Measurements from ENCODE around the gene YY1. TPM values are rescaled to one million over a fixed set of nuclear protein-coding genes. Genes with fewer than 3 reads are reported as not detected.
"Not testable (repeated sequence)": the region's sequence is repeated elsewhere in the genome, so short reads cannot be mapped to it uniquely, and the experiment has no call there.

YY1 gene
- total RNA-seq, 1 donor from 2014 or later, result 64.3 TPM

- no peak for DNase-seq (ENCODE audit: low read depth)
Measured at GRCh38 chr14:100283984-100284881, 45.3 kb downstream of the YY1 start.

GRCh38 chr14:100285021-100285912 is 46.3 kb downstream of the YY1 start:
- no peak for DNase-seq (ENCODE audit: low read depth)

DNA sequence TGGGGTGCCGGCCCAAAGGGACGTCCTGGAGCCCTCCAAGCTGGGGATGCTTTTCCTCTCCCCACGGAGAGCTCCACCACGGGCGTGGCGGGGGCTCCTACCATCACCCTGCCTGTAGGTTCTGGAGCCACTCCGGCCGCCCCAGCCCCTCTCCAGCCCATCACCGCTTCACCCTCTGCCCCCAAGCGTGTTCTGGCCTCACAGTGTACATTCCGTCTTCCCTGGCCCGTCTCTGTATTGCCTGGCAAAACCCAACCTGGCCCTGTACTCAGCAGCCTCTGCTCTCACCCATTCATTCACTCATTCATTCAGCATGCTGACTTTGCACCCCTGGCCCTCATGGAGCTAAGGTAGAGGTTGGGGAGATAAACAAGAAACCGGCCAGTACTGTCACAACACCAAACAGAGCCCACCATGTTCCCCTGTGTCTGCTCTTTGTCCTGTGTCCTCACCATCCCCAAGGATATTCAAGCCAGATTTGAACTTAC is 47.0 kb downstream of the YY1 start:
- no peak for DNase-seq (ENCODE audit: low read depth)

DNA sequence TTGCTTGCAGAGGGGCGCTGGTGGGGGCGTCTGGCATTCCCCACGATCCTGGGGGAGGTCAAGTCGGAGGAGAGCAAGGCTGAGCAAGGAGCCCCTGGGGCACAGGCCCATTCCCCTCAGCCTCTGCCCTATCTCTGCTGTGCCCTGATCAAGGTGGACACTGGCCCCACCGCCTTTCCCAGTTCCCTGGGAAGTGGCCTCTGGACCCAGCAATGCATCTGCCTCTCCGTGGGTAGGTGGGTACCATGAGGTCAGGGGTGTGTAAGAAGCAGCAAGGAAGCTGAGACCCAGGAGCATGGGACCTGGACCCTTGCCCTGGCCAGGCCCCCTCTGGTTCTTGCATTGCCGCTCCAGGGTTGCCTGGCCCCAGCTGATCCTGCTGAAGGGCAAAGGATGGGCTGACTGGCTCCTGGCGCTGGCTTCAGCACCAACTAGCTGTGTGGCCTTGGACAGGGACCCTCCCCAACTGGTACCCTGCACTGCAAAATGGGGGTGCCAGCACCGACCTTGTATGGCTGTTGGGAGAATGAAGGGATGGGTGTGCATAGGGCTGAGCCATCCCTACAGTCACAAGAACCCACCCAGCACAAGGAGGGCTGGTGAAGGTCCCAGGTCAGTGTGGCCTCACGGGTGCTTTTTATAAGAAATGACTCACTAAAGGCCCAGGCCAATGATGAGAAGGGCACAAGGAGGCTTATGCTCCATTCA is 47.7 kb downstream of the YY1 start:
- DNase-seq (ENCODE audit: low read depth), result no peak

GRCh38 chr14:100287202-100287997 is 48.5 kb downstream of the YY1 start:
- no peak for DNase-seq (ENCODE audit: low read depth)

DNA sequence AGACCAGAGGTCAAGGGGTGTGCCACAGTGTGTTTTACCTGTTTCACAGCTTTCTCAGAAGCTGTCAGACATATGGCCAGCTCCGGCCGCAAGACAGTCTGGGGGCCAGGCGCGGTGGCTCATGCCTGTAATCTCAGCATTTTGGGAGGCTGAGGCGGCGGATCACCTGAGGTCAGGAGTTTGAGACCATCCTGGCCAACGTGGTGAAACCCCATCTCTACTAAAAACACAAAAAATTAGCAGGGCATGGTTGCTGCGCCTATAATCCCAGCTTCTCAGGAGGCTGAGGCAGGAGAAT is 49.0 kb downstream of the YY1 start:
- not testable (repeated sequence) for DNase-seq (ENCODE audit: low read depth)

GRCh38 chr14:100288382-100289185 is 49.6 kb downstream of the YY1 start:
- DNase-seq (ENCODE audit: low read depth), result no peak

DNA sequence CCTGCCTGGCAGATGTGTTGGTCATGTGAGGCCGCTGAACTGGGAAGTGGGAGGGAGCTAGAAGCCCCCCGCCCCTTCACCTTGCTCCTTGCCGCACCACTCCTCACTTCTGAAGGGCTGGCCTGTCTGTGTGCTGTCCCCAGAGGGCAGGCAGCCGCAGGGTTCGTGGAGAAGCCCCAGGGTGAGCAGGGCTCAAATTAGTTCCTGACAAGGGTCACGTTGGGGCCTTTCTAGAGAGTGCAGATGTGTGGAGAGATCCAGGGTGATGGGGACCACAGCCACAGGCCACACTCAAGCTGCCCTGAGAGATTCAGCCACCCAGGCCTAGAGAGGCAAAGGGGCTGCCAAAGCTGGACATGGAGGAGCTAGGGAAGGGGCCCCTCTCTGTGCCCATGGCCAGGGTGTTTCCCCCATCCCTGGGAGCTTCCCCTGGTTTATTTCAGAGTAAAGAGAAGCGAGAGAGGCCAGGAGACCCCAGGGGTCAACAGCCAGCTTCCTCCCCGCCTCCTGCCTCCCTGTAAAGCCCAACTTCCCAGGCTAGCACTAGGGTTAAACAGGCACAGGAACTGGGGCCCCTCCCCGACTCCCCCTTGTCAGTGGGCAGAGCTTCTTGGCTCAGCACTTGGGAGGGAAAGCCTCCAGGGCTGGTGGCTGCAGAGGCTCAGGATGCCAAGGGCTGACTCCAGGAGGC is 51.1 kb downstream of the YY1 start:
- no peak for DNase-seq (ENCODE audit: low read depth)

DNA sequence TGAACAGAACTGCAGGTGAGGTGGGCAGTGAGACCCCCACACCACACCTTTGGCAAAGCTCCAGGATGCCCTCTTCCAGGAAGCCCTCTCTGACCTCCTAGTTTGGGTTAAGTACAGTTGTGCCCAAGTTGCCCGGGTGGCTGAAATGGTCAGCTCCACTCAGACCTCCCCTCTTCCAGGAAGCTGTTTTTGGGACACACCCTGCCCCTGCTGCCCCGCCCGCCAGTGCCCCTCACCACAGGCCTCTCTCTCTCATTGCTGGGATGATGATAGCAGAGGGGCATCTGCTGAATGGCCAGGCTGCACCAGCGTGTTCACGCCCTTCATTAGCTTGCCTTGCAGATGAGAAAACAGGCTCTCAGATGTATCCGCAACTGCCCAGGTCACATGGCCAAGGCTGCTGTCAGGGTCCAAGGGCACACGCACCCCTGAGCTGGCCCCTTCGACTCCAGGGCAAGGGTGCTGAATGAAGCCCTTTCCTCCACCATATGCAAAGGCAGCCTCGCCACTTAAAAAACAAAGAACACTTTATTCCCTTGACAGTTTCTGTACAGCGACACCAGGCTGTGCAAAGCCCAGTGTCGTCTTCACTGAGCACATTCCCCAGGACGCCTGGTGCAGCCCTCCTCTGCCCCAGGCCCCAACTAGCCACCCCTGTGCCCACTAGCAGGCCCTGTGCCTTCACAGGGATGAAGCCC is 51.8 kb downstream of the YY1 start:
- no peak for DNase-seq (ENCODE audit: low read depth)

- DNase-seq (ENCODE audit: low read depth), result no peak
Measured at GRCh38 chr14:100291305-100292075, 52.5 kb downstream of the YY1 start.

GRCh38 chr14:100292301-100292775 is 53.4 kb downstream of the YY1 start:
- DNase-seq (ENCODE audit: low read depth), result no peak

DNA sequence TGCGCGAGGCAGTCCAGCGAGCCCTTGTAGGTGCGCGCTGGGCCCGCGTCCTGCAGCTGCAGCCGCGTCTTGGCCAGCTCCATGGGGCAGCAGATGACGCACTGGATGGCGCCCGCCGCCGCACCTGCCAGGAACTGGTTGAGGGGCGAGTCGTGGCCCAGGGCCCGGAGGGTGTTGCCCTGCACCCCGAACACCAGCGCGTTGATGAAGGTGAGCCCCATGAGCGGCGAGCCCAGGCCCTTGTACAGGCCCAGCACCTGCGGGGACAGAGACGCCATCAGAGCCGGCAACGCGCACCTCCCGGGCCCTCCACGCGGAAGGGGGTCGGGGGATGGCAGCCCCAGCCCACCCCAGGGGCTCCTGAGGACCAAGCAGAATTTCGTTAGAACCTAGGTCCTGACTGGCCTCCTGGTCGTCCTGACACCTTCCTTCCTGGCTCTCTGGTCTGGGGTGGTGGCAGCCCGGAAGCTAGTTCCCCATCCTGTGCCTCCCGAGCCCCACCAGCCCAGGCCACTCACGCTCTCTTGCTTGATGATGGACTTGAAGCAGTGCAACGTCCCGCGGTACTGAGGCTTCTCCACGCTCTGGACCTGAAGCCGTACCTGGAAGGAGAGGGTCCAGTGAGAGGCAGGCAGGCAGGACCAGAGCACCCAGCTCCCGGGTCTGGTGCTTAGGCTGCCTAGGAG is 54.0 kb downstream of the YY1 start:
- no peak for DNase-seq (ENCODE audit: low read depth)

DNA sequence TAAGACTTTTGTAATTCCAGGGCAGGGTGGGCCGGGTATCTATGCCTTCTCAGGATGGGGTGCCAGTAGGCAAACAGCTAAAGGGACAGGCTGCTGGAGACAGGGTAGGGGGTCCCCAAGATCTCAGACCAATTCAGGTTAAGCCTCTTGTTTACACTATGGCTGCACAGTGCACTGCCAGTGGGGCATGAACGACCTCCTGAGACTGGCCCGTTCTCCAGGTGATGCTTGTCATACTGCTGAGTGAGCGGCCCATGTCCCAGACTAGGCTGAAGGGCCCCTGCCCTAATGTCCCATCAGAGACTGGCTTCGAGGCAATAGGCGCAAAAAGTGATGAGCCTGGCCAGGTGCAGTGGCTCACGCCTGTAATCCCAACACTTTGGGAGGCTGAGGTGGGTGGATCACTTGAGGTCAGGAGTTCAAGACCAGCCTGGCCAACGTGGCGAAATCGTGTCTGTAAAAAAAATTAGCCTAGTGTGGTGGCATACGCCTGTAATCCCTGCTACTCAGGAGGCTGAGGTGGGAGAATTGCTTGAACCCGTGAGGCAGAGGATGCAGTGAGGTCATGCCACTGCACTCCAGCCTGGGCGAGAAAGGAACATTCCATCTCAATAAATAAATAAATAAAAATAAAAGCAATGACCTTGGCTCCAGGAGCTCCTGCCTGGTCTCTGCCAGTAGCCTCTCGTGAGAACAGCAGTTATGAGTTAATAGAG is 54.7 kb downstream of the YY1 start:
- DNase-seq (ENCODE audit: low read depth), result no peak

DNA sequence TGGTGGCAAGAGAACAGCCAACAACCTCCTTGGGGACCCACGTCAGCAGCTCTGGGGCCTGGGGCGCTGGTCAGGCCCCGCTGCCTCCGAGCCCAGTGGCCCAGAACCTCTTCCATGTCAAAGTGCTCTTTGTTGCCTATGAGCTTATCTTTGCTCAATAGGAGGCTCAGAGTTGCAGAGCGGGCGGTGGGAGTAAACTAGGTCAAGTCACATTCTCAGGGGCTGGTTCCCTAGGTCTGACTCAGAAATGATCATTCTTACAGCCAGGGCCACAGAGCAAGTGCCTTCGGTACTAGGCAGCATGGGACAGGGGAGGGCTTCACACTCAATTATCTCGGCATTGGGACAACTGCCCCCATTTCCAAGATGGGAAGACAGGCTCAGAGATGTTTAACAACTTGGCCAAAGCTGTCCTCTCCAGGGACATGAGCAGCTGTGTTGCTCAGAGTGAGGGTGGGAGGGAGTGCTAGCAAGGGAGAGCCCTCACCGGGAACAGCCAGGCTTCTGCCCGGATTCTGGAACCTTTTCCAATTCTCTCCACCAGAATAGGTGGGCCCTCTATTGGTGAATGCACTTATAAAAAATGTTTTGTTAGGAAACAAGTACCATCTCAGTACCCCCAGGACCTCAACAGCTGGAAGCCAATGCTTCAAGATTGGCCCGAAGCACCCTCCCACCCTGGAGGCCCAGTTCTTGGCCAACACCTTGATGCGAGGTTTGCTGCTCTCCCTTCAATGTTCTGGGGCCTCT is 55.4 kb downstream of the YY1 start:
- DNase-seq (ENCODE audit: low read depth), result peak; percentile 75

DNA sequence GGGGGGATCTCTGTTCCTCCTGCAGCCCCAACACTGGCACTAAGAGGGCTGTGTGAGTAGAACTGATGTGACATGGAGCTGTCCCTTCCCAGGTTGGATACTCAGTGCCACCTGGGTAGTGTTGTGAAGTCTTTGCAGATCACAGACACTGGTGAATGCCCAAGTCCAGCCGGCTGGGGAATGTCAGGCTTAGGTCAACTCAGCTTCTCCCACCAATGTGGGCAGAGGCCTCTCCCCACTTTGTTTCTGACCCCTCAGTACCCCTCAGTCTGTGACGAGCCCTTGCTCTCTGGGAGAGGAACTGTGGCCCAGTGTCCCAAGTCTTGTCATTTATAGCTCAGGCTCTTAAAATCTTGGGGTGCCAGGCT is 56.0 kb downstream of the YY1 start:
- DNase-seq (ENCODE audit: low read depth), result no peak

DNA sequence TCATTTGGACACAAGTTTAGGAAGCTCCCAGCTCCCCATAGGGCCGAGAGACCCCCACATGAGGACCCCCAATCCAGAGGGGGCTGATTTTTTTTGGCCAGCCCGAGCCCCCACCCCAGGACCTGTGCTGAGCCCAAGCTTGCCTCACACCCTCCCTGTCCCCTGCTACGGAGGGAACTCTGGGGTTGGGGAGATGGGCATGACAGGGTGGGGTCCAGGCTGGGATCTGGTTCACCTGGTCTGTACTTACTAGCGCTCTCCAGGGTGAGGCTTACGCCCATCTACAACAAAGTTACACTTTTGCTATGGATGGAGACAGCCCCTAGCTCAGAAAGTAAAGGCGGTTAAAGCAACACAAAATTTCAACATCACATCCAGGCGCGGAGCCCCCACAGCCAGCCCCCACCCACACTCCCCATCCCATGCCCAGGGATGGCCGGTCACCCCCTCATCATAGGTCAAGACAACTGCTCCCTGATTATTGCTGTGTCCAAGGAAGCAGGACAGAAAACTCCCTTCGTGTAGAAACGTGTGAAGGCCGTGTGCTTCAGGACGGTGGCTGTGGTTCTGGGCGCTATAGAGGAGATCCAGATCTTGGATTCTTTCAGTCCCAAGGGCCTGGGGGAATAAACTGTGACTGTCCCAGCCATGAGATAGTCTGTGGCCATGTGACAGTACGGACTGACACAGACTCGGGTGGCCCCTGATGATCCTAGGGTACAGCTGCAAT is 56.6 kb downstream of the YY1 start:
- no peak for DNase-seq (ENCODE audit: low read depth)

Data from renal cortical epithelial cell (primary cell).